NCI-H1048 (cell line): ENCODE data around the gene CCDC177.

Source experiments
- DNase-seq: peaks from one replicate; lab custom pipeline; 2025; lab: John Stamatoyannopoulos, UW

Gene CCDC177

GRCh38 chr14:69528930-69529329, 45.7 kb downstream of the CCDC177 start:
- no peak for DNase-seq

GRCh38 chr14:69528143-69528542, 46.5 kb downstream of the CCDC177 start:
- DNase-seq: no peak

- DNase-seq: no peak
These were observed 47.0 kb downstream of the CCDC177 start for GRCh38 chr14:69527635-69528034.

- no peak for DNase-seq
These were observed 48.8 kb downstream of the CCDC177 start for GRCh38 chr14:69525896-69526295.

GRCh38 chr14:69522026-69522425, 52.6 kb downstream of the CCDC177 start:
- DNase-seq: no peak
